Measurements from ENCODE around the gene DSC1.

DNA sequence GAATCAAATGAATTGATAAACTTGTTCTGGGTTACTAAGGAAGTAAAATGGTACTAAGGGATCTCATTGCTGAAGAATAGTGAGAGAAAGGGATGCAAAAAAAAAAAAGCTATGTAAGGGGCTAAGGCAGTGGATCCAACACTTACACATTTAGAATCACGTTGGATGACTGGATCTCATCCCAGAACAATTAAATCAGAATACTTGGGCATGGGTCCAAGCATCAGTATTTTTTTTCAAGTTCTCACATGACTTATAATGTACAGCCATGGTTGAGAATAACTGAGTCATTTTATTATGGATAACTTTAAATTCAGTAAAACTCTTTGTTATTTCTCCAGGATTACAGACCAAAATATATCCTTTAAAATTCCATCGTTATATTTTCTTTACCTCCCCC, 8.5 kb downstream of the DSC1 start:
- TF ChIP-seq, protein P1, sequence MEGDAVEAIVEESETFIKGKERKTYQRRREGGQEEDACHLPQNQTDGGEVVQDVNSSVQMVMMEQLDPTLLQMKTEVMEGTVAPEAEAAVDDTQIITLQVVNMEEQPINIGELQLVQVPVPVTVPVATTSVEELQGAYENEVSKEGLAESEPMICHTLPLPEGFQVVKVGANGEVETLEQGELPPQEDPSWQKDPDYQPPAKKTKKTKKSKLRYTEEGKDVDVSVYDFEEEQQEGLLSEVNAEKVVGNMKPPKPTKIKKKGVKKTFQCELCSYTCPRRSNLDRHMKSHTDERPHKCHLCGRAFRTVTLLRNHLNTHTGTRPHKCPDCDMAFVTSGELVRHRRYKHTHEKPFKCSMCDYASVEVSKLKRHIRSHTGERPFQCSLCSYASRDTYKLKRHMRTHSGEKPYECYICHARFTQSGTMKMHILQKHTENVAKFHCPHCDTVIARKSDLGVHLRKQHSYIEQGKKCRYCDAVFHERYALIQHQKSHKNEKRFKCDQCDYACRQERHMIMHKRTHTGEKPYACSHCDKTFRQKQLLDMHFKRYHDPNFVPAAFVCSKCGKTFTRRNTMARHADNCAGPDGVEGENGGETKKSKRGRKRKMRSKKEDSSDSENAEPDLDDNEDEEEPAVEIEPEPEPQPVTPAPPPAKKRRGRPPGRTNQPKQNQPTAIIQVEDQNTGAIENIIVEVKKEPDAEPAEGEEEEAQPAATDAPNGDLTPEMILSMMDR (IDR thresholded peaks at IDR 0.05; ENCODE audit: low read depth, low read length): no peak
- TF ChIP-seq EZH2phosphoT487 (IDR thresholded peaks at IDR 0.05; ENCODE audit: low read depth): no peak

Measured in OCI-LY3 (cell line).